Pancreas (tissue), 10 donors: ENCODE results near the gene ITPRIPL2. TPM values are rescaled to one million over a fixed set of nuclear protein-coding genes. Genes with fewer than 3 reads are reported as not detected.

ENCODE experiments used
- ATAC-seq, 4 donors: fragments of 200-7000 bp; cut with Tn5 transposase; one replicate each; pipeline versions ENCODE4 v1.8.0 to v1.9.1; 2020; ENCODE audit warnings: mild to moderate bottlenecking in 4 of 4, moderate library complexity in 4 of 4
- DNase-seq, 6 donors: peaks; one replicate each; pipeline ENCODE4 v3.0.0-alpha.2; 2020
- FAIRE-seq: peaks from 2 replicates; lab custom pipeline; 2012; peaks lifted over from hg19 to GRCh38; lab: Jason Lieb, UNC
- H3K27ac ChIP-seq, 4 donors: fragments of 200-600 bp; sonication (generic); 1 replicate in 3 of 4; 2 replicates in 1 of 4; pipeline versions ENCODE4 v1.5.0 to v1.8.0; 2020
- H3K27me3 ChIP-seq, 4 donors: fragments of 200-600 bp; one replicate each; pipeline ENCODE4 v1.8.0; 2021
- H3K36me3 ChIP-seq, 3 donors: fragments of 200-600 bp; sonication (generic) in 1 of 3; one replicate each; pipeline versions ENCODE4 v1.5.0 to v1.8.0; 2020 to 2021
- H3K4me1 ChIP-seq, 3 donors: fragments of 200-600 bp; one replicate each; pipeline ENCODE4 v1.8.0; 2021
- H3K4me3 ChIP-seq, 4 donors: fragments of 200-600 bp; sonication (generic) in 2 of 4; one replicate each; pipeline versions ENCODE4 v1.5.0 to v1.8.0; 2020 to 2021
- H3K9me3 ChIP-seq, 4 donors: fragments of 200-600 bp; one replicate each; pipeline ENCODE4 v1.8.0; 2021
- CTCF ChIP-seq, 4 donors: fragments of 200-600 bp; sonication (generic) in 3 of 4; IDR thresholded peaks; one replicate each; pipeline versions ENCODE4 v1.5.0 to v1.8.0; 2021; ENCODE audit warnings: antibody characterized with exemption in 4 of 4
- WGBS, 2 donors: extraction: QIAGEN DNeasy Blood & Tissue Kit; methylation state at CpG; one replicate each; pipeline ENCODE4 v1.1.7; 2013; 5-methylcytosine and 5-hydroxymethylcytosine counted together
- intact Hi-C, 3 donors: fragments of 100-400 bp; cut with DNase I; formaldehyde crosslinking; loops; one replicate each; pipeline versions ENCODE4 v1.11.1 to v1.14.2; 2022
- polyA plus RNA-seq, 2 donors: library from polyadenylated mRNA; stranded (reverse); fragments of 200-250 nt; gene quantifications; one replicate each; pipeline ENCODE4 v1.2.3, GENCODE V29; 2013
- total RNA-seq, 6 donors: library from RNA; stranded (reverse); fragmentation: NEBNext Ultra II Directional in 4 of 6; extraction: Animal tissue kit (Norgen Biotek cat#: 25700) in 4 of 6; gene quantifications; one replicate each; pipeline versions ENCODE4 v1.2.1 to v1.2.4, GENCODE V29; 2021 to 2023
- donor health status: healthy with polysubstance abuse.
- donor health status: DM: no; HTN: no; CAD: no; lungs with moderate emphysema.
- donor health status: DM: no; HTN: no; CAD: no.
- donor health status: control.
- donor health status: control.
- donor health status: Bipolar disorder and iron deficiency.
- donor health status: DM: yes; HTN: yes; CAD: no.
- donor health status: DM: no; HTN: no; CAD: no.
- donor health status: DM: no; HTN: no; CAD: no.
- donor health status: DM: yes; HTN: yes; CAD: no.

Gene ITPRIPL2
- total and polyA plus RNA-seq, 8 donors: 4.0 to 36.2 (median 19.8) TPM

GRCh38 chr16:19105891-19106624, 7.7 kb upstream of the ITPRIPL2 start:
- ATAC-seq: no peak
- H3K27me3 ChIP-seq: no peaks in the 10 kb centered on the region

GRCh38 chr16:19106625-19107020, 7.1 kb upstream of the ITPRIPL2 start:
- TF ChIP-seq CTCF (IDR thresholded peaks at IDR 0.05): no peak
- Histone ChIP-seq H3K4me3 (no peak overlapping the region), H3K4me1 (peaks cover 6 to 17% (median 6%) of the 10 kb centered on the region in 3 donors), H3K27ac (no peak overlapping the region), H3K9me3 (no peaks in the 10 kb centered on the region), H3K27me3 (no peaks in the 10 kb centered on the region), H3K36me3 (no peaks in the 10 kb centered on the region)
- 92 to 96% methylated on average over 2 of the region's 2 CpGs for WGBS, 2 donors
- ATAC-seq (no peak), FAIRE-seq (no peak), DNase-seq (no peak)
- intact Hi-C loops: no loop called here

More at GRCh38 chr16:19105891-19106624, 7.7 kb upstream of the ITPRIPL2 start:
- Histone ChIP-seq H3K4me3 (no peak overlapping the region), H3K4me1 (peaks cover 6 to 12% (median 6%) of the 10 kb centered on the region in 3 donors), H3K27ac (no peak overlapping the region), H3K9me3 (no peaks in the 10 kb centered on the region), H3K36me3 (no peaks in the 10 kb centered on the region)
- intact Hi-C loops: no loop called here
- no peak for DNase-seq
- TF ChIP-seq CTCF (IDR thresholded peaks at IDR 0.05): no peak
- WGBS, 2 donors: 66 to 79% methylated on average over 11 of the region's 11 CpGs
- FAIRE-seq: no peak

GRCh38 chr16:19108409-19109287, 5.1 kb upstream of the ITPRIPL2 start:
- no peak for FAIRE-seq
- WGBS, 2 donors: 94% methylated on average over 9 of the region's 9 CpGs
- no peak for TF ChIP-seq CTCF (IDR thresholded peaks at IDR 0.05)

GRCh38 chr16:19109288-19109664, 4.5 kb upstream of the ITPRIPL2 start:
- Histone ChIP-seq H3K4me1 (peaks cover 6 to 28% (median 10%) of the 10 kb centered on the region in 3 donors), H3K27ac (no peak overlapping the region), H3K4me3 (no peak overlapping the region), H3K9me3 (no peaks in the 10 kb centered on the region), H3K36me3 (no peaks in the 10 kb centered on the region), H3K27me3 (no peaks in the 10 kb centered on the region)
- intact Hi-C loops: no loop called here
- no peak for DNase-seq
- WGBS, 2 donors: 97 to 98% methylated on average over 4 of the region's 4 CpGs
- no peak for ATAC-seq
- FAIRE-seq: no peak
- TF ChIP-seq CTCF (IDR thresholded peaks at IDR 0.05): no peak

More at GRCh38 chr16:19108409-19109287, 5.1 kb upstream of the ITPRIPL2 start:
- peaks cover 6 to 28% (median 10%) of the 10 kb centered on the region in 3 donors for H3K4me1 ChIP-seq
- H3K36me3 ChIP-seq: no peaks in the 10 kb centered on the region
- ATAC-seq (no peak), DNase-seq (no peak)
- H3K9me3 ChIP-seq: no peaks in the 10 kb centered on the region
- intact Hi-C loops: no loop called here
- no peak overlapping the region for H3K4me3 ChIP-seq
- no peaks in the 10 kb centered on the region for H3K27me3 ChIP-seq
- H3K27ac ChIP-seq: no peak overlapping the region
